ENCODE data around the gene VPS51.
"Not testable (repeated sequence)": the region's sequence is repeated elsewhere in the genome, so short reads cannot be mapped to it uniquely, and the experiment has no call there.

Gene VPS51

GRCh38 chr11:65135633-65136145 lies 39.7 kb downstream of the VPS51 start:
- TF ChIP-seq CTCF (conservative IDR thresholded peaks at IDR 0.05; ENCODE audit: low read depth): no peak
- no peak for DNase-seq (ENCODE audit: low spot score)
- H3K27ac ChIP-seq: peak overlapping the region; percentile 96
- ChIA-PET POLR2A (ENCODE audit: low non-redundant PET) (interaction anchor here (0.9 to 2.2 kb wide), 4 partner anchors 14 to 47 kb away, joined by 5 to 11 read pairs (median 8); partner anchors contain the start of genes CAPN1, FAU and MRPL49), CTCF (interaction anchor here (0.7 to 0.9 kb wide), 2 partner anchors 45 to 97 kb away, joined by 3 read pairs; no protein-coding TSS in a partner anchor)

DNA sequence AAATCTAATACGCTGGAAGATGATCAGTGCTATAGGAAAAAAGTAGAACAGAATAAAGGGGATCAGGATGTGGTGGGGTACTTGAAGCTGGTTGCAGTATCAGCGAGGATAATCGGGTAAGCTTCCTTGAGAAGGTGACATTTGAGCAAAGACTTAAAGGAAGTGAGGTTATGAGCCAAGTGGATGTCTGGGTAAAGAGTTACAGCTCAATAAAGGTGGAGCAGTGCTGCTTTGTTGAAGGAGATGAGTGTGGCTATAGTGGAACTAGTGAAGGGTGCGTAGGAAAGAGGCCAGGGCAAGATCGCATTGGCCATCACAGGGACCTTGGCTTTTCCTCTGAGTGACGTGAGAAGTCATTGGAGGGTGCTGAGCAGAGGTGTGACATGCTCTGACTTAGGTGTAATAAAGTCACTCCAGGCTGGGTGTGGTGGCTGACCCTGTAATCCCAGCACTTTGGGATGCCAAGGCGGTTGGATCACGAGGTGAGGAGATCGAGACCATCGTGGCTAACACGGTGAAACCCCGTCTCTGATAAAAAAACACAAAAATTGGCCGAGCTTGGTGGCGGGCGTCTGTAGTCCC lies 40.6 kb downstream of the VPS51 start:
- ChIA-PET POLR2A (ENCODE audit: low non-redundant PET) (interaction anchor here (2.2 kb wide), 1 partner anchor 14 kb away, joined by 9 read pairs; the partner anchor contains the start of genes FAU and MRPL49), CTCF (interaction anchor here (0.6 to 0.9 kb wide), 2 partner anchors 14 to 44 kb away, joined by 3 read pairs; no protein-coding TSS in a partner anchor)
- TF ChIP-seq CTCF (conservative IDR thresholded peaks at IDR 0.05; ENCODE audit: low read depth): no peak
- no peak overlapping the region for H3K27ac ChIP-seq
- DNase-seq (ENCODE audit: low spot score): no peak

DNA sequence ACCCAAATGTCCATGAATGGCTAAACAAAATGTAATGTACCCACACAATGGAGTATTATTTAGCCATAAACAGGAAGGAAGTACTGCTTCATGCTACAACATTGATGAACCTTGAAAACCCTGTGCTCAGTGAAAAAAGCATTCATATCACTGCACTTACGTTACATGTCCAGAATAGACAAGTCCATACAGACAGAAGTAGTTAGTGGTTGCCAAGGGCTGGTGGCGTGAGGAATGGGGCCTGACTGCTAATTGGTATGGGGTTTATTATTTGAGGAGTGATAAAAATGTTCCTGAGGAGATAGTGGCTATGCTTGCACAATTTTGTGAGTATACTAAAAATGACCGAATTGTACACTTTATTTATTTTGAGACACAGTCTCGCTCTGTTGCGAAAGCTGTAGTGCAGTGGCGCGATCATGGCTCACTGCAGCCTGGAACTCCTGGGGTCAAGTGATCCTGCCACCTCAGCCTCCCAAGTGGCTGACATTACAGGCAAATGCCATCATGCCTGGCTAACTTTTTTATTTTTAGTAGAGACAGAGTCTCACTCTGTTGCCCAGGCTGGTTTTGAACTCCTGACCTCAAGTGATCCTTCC lies 46.0 kb downstream of the VPS51 start:
- TF ChIP-seq CTCF (conservative IDR thresholded peaks at IDR 0.05; ENCODE audit: low read depth): no peak
- POLR2A ChIA-PET (ENCODE audit: low non-redundant PET): no interaction called here
- DNase-seq (ENCODE audit: low spot score): no peak
- no peak overlapping the region for H3K27ac ChIP-seq
- CTCF ChIA-PET: no interaction called here

DNA sequence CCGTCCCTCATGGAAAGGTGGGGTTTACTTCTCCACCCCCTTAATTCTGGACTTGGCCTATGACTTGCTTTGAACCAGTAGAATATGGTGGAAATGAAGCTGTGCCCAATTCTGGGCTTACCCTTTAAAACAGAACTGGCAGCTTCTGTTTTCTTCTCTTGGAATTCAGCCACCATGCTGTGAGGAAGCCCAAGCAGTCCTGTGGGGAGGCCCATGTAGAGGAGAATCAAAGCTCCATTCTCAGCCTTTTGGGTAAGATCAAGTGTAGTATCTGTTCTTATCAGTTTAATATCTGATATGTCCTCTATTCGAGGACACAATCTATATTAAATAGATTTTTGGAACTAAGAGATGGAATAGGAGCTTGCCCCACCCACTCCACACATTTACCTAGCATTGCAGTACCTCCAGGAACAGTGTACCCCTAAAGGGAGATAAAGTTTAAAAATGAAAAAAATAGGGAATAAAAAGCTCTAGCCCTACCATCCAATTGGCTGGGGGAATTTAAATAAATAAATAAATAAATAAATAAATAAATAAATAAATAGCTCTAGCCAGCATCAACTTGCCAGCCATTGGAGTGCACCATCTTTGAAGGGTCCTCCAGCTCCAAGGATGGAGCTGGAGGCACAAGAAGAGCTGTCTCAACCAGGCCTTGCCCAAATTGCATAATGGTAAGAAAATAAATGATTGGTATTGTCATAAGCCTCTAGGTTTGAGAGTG lies 51.5 kb downstream of the VPS51 start:
- ChIA-PET POLR2A (ENCODE audit: low non-redundant PET) (interaction anchor here (0.6 to 0.8 kb wide), 2 partner anchors 13 to 22 kb away, joined by 3 to 4 read pairs; partner anchors contain the start of gene SYVN1), CTCF (no interaction called here)
- no peak overlapping the region for H3K27ac ChIP-seq
- DNase-seq (ENCODE audit: low spot score): no peak
- no peak for TF ChIP-seq CTCF (conservative IDR thresholded peaks at IDR 0.05; ENCODE audit: low read depth)

DNA sequence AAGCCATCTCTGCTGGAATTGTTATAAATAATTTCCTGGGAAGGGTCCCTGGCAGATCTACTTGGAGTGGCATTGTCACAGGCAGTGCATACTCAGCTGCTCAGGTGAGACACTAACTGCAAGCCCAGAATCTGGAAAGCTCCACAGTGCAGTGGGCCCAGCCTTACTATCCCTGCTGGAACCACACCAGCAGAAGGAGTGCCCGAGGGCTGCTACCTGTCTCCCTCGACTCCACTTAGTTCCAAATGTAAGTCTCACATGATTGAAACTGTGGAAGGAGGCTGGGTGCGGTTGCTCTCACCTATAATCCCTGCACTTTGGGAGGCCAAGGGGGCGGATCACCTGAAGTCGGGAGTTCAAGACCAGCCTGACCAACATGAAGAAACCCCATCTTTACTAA lies 52.6 kb downstream of the VPS51 start:
- H3K27ac ChIP-seq: no peak overlapping the region
- ChIA-PET POLR2A (ENCODE audit: low non-redundant PET) (no interaction called here), CTCF (no interaction called here)
- no peak for DNase-seq (ENCODE audit: low spot score)
- TF ChIP-seq CTCF (conservative IDR thresholded peaks at IDR 0.05; ENCODE audit: low read depth): no peak

- DNase-seq (ENCODE audit: low spot score); CTCF ChIA-PET; POLR2A ChIA-PET (ENCODE audit: low non-redundant PET): not testable (repeated sequence)
- H3K27ac ChIP-seq: peak overlapping the region; percentile 87
Observed at GRCh38 chr11:65150131-65150508, 54.1 kb downstream of the VPS51 start.
